SJCRH30 (cell line): Measurements from ENCODE around the gene GZMM. TPM values are rescaled to one million over a fixed set of nuclear protein-coding genes. Genes with fewer than 3 reads are reported as not detected.

Experiments used
- DNase-seq, 2 experiments: peaks; one replicate each; pipeline ENCODE4 v3.0.0-alpha.2; 2015 to 2020
- H3K27ac ChIP-seq: fragments of 250-450 bp; sonication (Bioruptor Pico); 2 replicates; pipeline ENCODE4 v1.5.1; 2020; ENCODE audit warnings: mild to moderate bottlenecking, moderate library complexity
- H3K27me3 ChIP-seq: fragments of 250-450 bp; sonication (Bioruptor Pico); 2 replicates; pipeline ENCODE4 v1.5.1; 2020; ENCODE audit warnings: mild to moderate bottlenecking, moderate library complexity
- H3K36me3 ChIP-seq: fragments of 250-450 bp; sonication (Bioruptor Pico); 2 replicates; pipeline ENCODE4 v1.5.1; 2020; ENCODE audit warnings: mild to moderate bottlenecking, moderate library complexity
- H3K4me1 ChIP-seq: fragments of 250-450 bp; sonication (Bioruptor Pico); 2 replicates; pipeline ENCODE4 v1.5.1; 2020; ENCODE audit warnings: mild to moderate bottlenecking, moderate library complexity
- H3K4me3 ChIP-seq: fragments of 250-450 bp; sonication (Bioruptor Pico); 2 replicates; pipeline ENCODE4 v1.5.1; 2020; ENCODE audit warnings: mild to moderate bottlenecking, moderate library complexity
- H3K9me3 ChIP-seq: fragments of 250-450 bp; sonication (Bioruptor Pico); replicated peaks from 2 replicates; pipeline ENCODE4 v1.5.1; 2020; ENCODE audit warnings: mild to moderate bottlenecking, moderate library complexity
- total RNA-seq: library from RNA; depleted of rRNA; stranded (reverse); fragments of >200 nt; shearing (Covaris generic); gene quantifications from 2 replicates; pipeline ENCODE4 v1.2.3, GENCODE V29; 2014

The GZMM gene
- total RNA-seq, 1 experiment from 2014 or later = not detected

DNA sequence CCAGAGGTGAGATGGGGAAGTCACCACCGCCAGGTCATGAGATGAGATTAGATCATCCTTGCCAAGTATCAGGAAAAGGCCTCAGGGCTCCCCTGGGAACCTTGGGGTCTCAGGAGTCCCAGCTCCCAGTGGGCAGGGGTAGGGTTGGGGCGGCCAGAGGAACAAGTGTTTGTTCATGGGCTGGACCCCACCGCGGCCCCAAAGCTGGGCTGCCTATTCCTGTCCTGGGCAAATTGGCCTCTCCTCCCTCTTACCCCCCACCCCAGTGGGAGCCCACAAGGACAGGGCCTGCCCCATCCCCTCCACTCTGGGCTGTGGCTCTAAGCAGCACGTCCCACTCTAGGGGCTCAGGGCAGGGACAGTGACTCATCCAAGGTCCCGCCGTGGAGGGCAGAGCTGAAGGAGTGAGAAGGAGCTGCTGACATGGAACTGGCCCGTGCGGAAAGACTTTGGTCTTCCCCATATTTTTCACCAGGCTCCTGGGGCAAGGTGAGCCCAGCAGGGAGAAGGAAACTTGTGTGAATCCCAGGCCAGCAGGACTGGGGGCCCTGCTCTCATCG, 41.8 kb downstream of the GZMM start:
- H3K27me3 ChIP-seq = no peaks in the 10 kb centered on the region

DNA sequence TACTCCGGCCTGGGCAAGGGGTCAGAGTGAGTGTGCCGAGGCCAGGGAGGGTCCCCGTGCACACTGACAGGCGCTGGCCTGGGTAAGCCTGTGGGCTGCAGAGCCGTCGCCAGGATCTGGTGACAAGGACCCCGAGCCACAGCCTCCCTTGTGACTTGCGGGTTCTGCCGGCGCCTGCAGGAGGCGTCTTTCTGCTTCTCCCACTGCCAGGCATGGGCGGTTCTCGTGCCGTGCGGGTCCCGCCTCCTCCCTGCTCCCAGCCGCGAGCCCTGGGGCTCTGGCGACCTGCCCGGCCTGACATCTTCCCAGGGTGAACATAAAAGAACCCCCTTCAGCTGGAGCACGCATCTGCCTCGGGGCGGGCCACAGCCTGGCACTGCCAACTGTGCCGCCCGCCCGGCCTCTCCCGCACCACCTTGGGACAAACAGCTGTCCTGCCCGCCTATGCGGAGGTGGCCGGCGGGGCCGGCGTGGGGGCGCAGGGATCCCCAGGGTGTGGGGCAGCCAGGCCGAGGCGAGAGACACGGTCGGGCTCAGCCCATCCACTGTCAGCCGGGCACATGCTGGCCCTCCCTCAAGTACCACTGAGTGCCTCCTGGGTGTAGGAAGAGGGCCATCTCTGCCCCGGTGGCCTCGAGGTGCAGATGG, 44.4 kb downstream of the GZMM start:
- no peak overlapping the region for H3K4me3 ChIP-seq
- H3K36me3 ChIP-seq = no peaks in the 10 kb centered on the region

More for the DNA sequence above, 41.8 kb downstream of the GZMM start:
- no peaks in the 10 kb centered on the region for H3K9me3 ChIP-seq
- no peak overlapping the region for H3K27ac ChIP-seq
- H3K4me1 ChIP-seq = peaks cover 9% of the 10 kb centered on the region
- H3K36me3 ChIP-seq = peaks cover 14% of the 10 kb centered on the region
- H3K4me3 ChIP-seq = no peak overlapping the region
- no peak for DNase-seq

DNA sequence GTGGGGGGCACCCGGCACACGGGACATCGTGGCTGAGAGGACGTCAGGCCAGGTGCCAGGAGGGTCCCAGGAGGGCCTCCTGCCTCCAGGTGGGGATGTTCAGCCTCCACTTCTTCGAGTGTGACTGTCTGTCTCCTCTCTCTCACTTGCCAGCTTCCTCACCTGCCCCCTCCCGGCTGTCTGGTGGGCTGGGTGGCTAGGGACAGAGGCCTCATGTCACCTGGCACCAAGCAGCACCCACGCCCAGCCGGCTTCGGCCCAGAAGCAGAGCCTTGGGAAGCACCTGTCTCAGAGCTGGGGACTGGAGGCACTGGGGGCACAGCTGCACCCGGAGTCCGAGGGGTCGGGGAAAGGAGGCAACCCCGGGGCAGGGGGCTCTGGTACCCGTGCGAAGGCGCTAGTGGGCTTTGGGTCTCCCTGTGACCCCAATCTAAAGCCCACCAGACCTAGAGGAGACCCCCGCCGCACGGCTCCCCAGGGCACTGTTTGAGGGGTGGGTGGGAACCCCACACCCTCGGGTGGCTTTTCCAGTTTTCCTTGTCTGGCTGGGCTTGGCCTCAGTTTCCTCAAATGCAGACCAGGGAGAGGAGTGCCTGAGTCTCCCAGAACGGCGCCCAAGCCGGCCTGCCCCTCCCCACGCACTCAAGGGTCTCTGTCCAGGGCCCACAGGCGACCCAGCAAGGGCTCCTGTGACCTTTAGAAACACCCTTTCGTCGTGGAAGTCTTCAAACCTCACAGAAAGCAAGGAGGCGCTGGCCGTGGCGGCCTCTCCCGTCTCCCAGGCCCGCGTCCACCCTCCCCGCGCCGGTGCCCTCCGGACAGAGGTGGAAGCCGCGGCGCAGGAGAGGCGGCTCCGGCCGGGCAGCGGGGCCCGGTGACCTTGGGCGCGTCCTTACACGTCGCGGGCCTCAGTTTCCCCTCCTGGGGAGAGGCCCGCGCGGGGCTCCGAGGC, 45.2 kb downstream of the GZMM start:
- no peak overlapping the region for H3K27ac ChIP-seq
- 0 out of 2 replicates have a peak, but pooled peaks cover 3% of the 10 kb centered on the region for H3K27me3 ChIP-seq

More for the DNA sequence above, 44.4 kb downstream of the GZMM start:
- DNase-seq = peak; percentile 89 to 91
- Histone ChIP-seq H3K9me3 (no peaks in the 10 kb centered on the region), H3K27ac (no peak overlapping the region), H3K27me3 (0 out of 2 replicates have a peak, but pooled peaks cover 3% of the 10 kb centered on the region), H3K4me1 (peaks cover 9% of the 10 kb centered on the region)

DNA sequence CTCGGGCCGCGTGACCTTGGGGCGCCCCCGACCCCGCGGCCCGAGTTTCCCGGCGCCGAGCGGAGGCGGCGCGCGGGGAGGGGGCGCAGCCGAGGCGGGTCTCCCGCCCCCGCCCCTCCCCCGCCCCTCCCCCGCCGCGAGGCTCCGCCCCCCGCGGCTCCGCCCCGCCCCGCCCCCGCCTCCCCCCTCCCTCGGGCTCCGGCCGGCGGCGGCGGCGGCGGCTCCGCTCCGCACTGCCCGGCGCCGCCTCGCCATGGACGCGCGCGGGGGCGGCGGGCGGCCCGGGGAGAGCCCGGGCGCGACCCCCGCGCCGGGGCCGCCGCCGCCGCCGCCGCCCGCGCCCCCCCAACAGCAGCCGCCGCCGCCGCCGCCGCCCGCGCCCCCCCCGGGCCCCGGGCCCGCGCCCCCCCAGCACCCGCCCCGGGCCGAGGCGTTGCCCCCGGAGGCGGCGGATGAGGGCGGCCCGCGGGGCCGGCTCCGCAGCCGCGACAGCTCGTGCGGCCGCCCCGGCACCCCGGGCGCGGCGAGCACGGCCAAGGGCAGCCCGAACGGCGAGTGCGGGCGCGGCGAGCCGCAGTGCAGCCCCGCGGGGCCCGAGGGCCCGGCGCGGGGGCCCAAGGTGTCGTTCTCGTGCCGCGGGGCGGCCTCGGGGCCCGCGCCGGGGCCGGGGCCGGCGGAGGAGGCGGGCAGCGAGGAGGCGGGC, 46.0 kb downstream of the GZMM start, which contains the start of gene HCN2:
Gene HCN2, plus strand, starts transcription at position 189 of the 703 bp plus-strand sequence. Its CDS starts 65 bp downstream, at position 254.
- no peak within 1 kb of the TSS for H3K4me3 ChIP-seq
- no peak within 1 kb of the TSS for H3K27ac ChIP-seq

More for the DNA sequence above, 45.2 kb downstream of the GZMM start:
- H3K4me3 ChIP-seq = no peak overlapping the region
- H3K9me3 ChIP-seq = no peaks in the 10 kb centered on the region
- H3K4me1 ChIP-seq = peaks cover 9% of the 10 kb centered on the region
- DNase-seq = no peak
- H3K36me3 ChIP-seq = no peaks in the 10 kb centered on the region

DNA sequence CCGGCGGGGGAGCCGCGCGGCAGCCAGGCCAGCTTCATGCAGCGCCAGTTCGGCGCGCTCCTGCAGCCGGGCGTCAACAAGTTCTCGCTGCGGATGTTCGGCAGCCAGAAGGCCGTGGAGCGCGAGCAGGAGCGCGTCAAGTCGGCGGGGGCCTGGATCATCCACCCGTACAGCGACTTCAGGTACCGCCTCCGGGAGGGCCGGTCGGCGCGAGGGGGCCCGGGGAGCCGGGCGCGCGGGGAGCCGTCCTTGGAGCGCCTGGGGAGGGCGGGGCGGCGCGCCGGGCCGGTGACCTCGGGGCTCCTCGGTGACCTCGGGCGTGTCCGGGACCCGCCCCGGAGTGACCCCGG, 46.5 kb downstream of the GZMM start:
- 0 out of 2 replicates have a peak, but pooled peaks cover 3% of the 10 kb centered on the region for H3K27me3 ChIP-seq
- H3K36me3 ChIP-seq = no peaks in the 10 kb centered on the region
- no peak overlapping the region for H3K27ac ChIP-seq
- peaks cover 11% of the 10 kb centered on the region for H3K4me1 ChIP-seq
- H3K9me3 ChIP-seq = no peaks in the 10 kb centered on the region
- no peak for DNase-seq
- H3K4me3 ChIP-seq = no peak overlapping the region

More for the DNA sequence above, 46.0 kb downstream of the GZMM start, which contains the start of gene HCN2:
- Histone ChIP-seq H3K27me3 (0 out of 2 replicates have a peak, but pooled peaks cover 3% of the 10 kb centered on the region), H3K9me3 (no peaks in the 10 kb centered on the region), H3K36me3 (no peaks in the 10 kb centered on the region), H3K4me1 (peaks cover 9% of the 10 kb centered on the region)
- DNase-seq = no peak

DNA sequence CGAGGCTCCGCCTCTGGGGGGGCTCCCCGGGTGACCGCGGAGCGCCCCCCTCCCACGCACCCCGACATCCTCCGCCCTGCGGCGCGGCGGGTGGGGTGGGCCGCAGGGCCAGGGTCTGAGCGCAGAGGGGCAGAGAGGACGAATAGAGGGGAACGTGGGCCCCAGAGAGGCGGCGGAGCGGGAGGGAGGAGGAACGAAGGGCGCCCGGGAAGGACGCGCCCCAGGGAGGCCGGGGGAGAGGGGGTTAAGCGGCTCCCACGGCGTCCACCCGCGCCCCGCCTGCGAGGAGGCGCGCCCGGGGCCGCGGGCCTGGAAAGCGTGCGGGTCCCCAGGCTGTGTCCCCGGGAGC, 46.9 kb downstream of the GZMM start:
- Histone ChIP-seq H3K9me3 (no peaks in the 10 kb centered on the region), H3K4me1 (peaks cover 12% of the 10 kb centered on the region), H3K27ac (no peak overlapping the region), H3K27me3 (0 out of 2 replicates have a peak, but pooled peaks cover 3% of the 10 kb centered on the region), H3K4me3 (no peak overlapping the region), H3K36me3 (no peaks in the 10 kb centered on the region)
- DNase-seq = no peak

DNA sequence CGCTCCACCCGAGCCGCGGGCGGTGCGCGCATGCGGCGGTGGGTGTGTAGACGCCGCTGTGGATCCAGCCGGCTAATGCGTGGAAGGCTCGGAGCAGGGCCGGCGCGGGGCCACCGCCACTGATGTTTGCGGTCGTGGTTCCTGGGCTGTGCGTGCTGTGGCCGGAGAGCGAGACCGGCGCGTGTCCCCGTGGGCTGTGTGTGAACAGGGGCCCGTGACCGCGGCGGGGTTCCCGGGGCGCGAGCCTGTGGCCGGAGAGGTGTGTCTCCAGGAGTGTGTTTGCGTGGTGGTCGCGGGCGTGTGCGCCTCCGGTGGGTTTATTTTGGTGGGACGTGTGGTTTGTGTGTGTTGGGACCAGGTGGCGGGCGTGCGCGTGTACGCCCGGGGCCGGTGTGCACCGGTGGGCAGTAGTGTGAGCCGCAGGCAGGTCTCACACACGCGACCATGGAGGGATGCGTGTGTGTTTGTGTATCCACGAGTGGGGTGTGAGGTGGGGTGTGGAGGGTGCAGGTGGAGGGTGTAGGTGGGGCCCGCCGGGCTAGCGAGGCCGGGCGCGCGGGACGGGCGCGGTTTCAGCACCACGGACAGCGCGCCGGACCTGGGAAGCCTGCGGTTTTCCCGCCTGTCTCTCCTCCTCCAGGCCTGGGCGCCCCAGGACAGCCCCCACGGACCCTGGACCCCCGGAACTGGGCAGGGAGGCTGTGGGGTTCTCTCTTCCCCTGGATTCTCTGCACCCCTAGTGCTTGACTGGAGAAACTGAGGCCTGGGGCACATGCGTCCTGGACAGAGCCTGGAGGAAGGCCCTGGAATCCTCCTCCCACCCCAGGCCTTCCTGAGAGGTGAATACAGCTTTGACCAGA, 47.5 kb downstream of the GZMM start:
- DNase-seq = no peak
- H3K27me3 ChIP-seq = 0 out of 2 replicates have a peak, but pooled peaks cover 3% of the 10 kb centered on the region
- peaks cover 18% of the 10 kb centered on the region for H3K4me1 ChIP-seq
- H3K36me3 ChIP-seq = no peaks in the 10 kb centered on the region
- no peaks in the 10 kb centered on the region for H3K9me3 ChIP-seq
- H3K27ac ChIP-seq = no peak overlapping the region
- H3K4me3 ChIP-seq = no peak overlapping the region

DNA sequence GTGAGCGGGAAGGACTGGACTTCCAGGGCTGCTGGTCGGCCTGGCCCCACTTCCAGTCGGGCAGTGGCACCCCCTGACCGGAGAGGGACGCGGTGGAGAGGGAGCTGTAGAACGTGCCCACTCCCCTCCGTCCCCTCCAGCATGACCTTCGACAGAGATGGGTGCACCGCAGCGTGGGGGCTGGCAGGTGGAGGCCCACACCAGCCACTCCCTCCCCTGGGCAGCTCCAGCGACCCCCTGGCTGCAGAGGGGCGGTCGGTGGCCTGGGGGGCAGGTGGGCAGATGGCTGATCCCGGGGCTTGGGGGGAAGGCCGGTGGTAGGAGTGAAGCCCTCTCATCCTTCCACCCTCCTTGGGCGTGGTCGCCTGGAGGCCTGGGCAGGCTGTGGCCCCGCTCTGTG, 48.2 kb downstream of the GZMM start:
- Histone ChIP-seq H3K36me3 (no peaks in the 10 kb centered on the region), H3K9me3 (no peaks in the 10 kb centered on the region)

DNA sequence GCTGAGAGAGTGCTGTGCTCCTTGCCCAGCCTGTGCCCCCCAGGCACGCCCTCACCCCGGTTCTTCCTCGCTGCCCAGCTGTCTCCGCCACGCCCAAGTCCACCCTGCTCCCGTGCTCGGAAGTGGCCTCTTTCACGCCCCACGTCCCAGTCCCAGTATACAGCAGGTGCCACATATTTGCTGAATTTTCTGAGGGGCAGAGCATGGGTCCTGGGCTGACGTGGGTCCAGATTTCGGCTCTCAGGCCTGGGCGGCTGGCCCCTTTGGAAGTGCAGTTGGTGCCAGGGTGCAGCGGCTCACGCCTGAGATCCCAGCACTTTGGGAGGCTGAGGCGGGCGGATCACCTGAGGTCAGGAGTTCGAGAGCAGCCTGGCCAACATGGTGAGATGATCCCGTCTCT, 49.2 kb downstream of the GZMM start:
- no peak overlapping the region for H3K27ac ChIP-seq
- H3K27me3 ChIP-seq = peaks cover 11% of the 10 kb centered on the region; the same call in 1 of the 2 replicates
- H3K4me1 ChIP-seq = peaks cover 17% of the 10 kb centered on the region
- H3K4me3 ChIP-seq = no peak overlapping the region
- no peak for DNase-seq
- no peaks in the 10 kb centered on the region for H3K36me3 ChIP-seq
- no peaks in the 10 kb centered on the region for H3K9me3 ChIP-seq

More for the DNA sequence above, 48.2 kb downstream of the GZMM start:
- peaks cover 11% of the 10 kb centered on the region; the same call in 1 of the 2 replicates for H3K27me3 ChIP-seq
- no peak for DNase-seq
- peaks cover 21% of the 10 kb centered on the region for H3K4me1 ChIP-seq
- no peak overlapping the region for H3K4me3 ChIP-seq
- no peak overlapping the region for H3K27ac ChIP-seq

DNA sequence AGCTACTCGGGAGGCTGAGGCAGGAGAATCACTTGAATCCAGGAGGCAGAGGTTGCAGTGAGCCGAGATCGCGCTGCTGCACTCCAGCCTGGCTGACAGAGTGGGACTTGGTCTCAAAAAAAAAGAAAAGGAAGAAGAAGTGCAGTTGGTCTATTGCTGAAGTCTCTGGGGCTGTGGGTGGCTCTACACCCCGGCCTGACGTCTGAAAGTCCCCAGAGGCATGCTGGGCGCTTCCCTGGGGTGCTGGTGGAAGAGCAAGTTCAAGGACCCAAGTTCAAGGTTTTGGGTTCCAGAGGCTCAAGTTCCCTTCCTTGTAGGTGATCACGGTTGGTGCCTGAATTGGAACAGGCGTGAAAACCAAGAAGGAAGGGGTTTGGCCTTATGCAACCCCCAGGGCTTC, 49.7 kb downstream of the GZMM start:
- H3K4me1 ChIP-seq = peaks cover 14% of the 10 kb centered on the region
- H3K27me3 ChIP-seq = peaks cover 11% of the 10 kb centered on the region; the same call in 1 of the 2 replicates
- DNase-seq = no peak
- H3K9me3 ChIP-seq = no peaks in the 10 kb centered on the region
- no peaks in the 10 kb centered on the region for H3K36me3 ChIP-seq
- no peak overlapping the region for H3K4me3 ChIP-seq
- no peak overlapping the region for H3K27ac ChIP-seq

DNA sequence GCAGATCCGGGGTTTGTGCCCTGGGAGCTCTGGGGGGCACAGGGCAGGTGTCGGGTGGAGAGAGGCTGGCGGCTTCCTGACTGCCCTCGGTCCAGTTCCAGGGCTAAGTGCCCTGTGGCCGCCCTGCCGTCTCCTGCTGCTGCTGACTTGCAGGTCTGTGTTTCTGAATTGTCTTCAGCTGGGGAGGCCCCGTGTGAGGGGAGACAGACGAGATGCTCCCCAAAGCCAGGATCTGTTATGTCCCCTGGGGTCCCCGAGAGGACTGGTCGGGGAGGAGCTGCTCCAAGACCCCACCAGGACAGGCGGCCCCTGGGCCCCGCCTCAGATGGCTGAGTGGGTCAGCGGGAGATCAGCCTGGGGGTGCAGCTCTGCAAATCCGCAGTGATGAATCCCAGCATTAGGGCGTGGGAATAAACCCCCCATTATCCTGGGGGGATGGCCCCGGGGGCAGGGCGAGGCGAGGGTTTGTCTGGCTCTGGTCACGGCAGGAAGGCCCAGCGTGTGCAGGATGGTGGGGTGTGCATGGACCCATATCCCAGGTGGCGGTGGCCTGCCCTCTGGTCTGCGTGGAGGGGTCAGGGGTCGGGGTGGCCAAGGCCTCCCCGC, 50.5 kb downstream of the GZMM start:
- no peak for DNase-seq
- peaks cover 12% of the 10 kb centered on the region for H3K4me1 ChIP-seq
- no peak overlapping the region for H3K4me3 ChIP-seq
- H3K27ac ChIP-seq = no peak overlapping the region
- H3K36me3 ChIP-seq = no peaks in the 10 kb centered on the region
- no peaks in the 10 kb centered on the region for H3K9me3 ChIP-seq
- H3K27me3 ChIP-seq = peaks cover 11% of the 10 kb centered on the region; the same call in 1 of the 2 replicates

DNA sequence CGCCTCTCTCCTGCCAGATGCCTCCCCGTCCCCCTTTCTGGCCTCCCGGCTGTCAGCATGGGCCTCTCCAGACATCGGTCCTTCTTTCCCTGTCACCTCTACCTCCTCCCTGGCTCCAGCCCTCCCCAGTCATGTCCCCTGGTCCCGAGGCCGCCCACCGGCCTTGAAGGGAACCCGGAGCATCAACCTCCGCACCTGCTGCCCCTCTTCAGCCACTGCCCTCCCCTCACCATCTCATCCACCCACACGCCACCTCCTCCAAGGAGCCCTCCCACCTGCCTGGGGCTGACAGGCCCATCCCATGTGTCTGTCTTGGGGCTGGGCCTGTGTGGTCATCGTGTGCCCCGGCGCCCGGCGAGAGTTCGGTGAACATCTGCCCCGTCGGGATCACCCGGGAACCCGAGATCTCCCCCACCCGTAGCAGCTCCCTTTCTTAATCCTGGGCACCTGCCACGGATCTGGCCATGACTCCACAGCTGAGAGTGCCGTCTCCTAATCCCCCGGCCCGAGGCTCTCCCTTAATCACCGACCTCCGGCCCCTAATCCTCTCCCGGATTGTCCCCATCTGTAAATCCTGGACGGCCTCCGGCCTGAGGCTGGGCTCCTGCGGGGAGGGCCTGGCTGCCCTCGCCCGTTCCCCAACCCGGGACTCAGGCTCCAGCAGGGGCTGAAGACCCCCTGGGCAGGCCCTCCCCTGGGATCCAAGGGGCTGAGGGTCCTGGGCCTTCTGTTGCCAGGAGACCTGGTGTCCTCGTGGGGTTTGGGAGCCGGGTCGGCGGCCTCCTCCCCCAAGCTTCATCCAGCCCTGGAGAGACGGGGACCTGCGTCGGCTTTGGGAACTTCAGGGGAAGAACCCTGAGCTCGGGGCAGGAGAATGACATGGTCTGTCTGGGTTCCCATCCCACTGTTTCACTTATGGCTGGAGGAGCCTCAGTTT, 51.7 kb downstream of the GZMM start:
- Histone ChIP-seq H3K4me1 (peaks cover 12% of the 10 kb centered on the region), H3K9me3 (no peaks in the 10 kb centered on the region), H3K27ac (no peak overlapping the region), H3K27me3 (peaks cover 11% of the 10 kb centered on the region; the same call in 1 of the 2 replicates), H3K36me3 (no peaks in the 10 kb centered on the region), H3K4me3 (no peak overlapping the region)
- DNase-seq = peak; percentile 86 to 92
